ENCODE measurements around the gene SLC5A11.

Gene SLC5A11

DNA sequence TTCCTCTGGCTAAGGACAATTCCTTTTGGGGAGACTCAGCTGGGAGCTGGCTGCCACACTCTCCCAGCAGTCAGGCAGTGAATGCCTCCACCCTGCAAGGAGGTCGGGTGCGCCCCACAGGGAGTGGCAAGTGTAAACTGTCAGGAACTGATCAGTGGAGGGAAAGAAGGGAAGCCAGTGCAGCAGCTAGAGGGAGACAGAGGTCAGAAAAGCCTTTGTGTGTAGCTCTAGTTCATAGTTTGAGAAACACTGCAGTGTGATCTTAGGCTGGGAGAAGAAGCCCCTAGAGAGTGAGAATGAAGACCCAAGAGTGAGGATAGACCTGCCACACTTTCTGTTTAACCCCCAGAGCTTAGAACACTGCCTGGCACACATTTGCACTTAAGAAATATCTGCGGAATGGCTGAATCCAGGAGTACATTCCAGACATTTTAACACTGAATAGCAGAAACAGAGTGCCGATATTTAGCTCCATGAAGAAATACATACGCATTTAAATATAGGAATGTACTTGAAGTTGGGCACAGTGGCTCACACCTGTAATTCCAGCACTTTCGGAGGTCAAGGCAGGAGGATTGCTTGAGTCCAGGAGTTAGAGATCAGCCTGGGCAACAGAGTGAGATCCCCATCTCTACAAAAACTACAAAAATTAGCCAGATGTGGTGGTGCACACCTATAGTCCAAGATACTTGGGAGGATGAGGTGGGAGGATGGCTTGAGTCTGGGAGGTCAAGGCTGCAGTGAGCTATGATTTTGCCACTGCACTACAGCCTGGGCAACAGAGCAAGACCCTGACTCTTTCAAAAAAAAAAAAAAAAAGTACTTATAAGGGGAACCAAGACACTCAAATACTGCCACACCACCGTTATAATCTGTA is 11.1 kb upstream of the SLC5A11 start:
- Histone ChIP-seq H3K9me3 (ENCODE audit: control extremely low read depth in 1 of 5, control insufficient read depth in 4 of 5, insufficient read depth in 2 of 5, low read depth in 1 of 5, low read length in 4 of 5) (no peaks in the 10 kb centered on the region), H3K4me3 (ENCODE audit: control insufficient read depth in 1 of 7, extremely low read depth in 1 of 7, insufficient read depth in 4 of 7, low read depth in 2 of 7, low read length in 6 of 7) (no peak overlapping the region), H3K27ac (ENCODE audit: insufficient read depth in 1 of 2, low read depth in 1 of 2, low read length in 2 of 2, poor library complexity in 1 of 2, severe bottlenecking in 2 of 2) (no peak overlapping the region), H3K27me3 (replicated peaks in 2 of 5; ENCODE audit: control insufficient read depth in 4 of 5, insufficient read depth in 5 of 5, low read length in 4 of 5) (no peaks in the 10 kb centered on the region), H3K36me3 (ENCODE audit: control insufficient read depth in 4 of 4, insufficient read depth in 4 of 4, low read length in 3 of 4) (no peaks in the 10 kb centered on the region), H3K4me1 (ENCODE audit: control extremely low read depth in 1 of 4, control insufficient read depth in 4 of 4, insufficient read depth in 4 of 4, low read length in 3 of 4) (peaks cover 0 to 10% (median 6%) of the 10 kb centered on the region in 4 experiments)
- ChIA-PET CTCF (interaction anchor here (1.4 kb wide), 1 partner anchor 57 kb away, joined by 4 read pairs; no protein-coding TSS in a partner anchor), POLR2A (no interaction called here)
- 84% methylated on average over 5 of the region's 7 CpGs for WGBS (ENCODE audit: insufficient coverage)
- peak; percentile 8 to 35 (median 21) for DNase-seq

DNA sequence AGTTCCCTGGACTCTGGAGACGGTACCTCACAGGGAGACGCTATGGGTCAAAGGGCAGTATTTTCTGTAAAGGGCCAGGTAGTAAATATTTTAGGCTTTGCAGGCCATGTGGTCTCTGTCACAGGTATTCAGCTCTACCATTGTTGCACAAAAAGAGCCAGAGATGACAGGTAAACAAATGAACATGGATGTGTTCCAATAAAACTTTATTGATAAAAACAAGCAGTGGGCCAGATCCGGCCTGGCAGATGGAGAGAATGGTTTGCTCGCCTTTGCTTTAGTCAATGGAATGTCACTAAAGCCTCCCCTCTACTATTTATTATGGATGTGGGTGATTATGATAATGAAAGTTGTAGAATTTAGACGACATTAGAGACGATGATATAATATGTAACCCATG is 8.9 kb upstream of the SLC5A11 start:
- Histone ChIP-seq H3K4me1 (ENCODE audit: control extremely low read depth in 1 of 4, control insufficient read depth in 4 of 4, insufficient read depth in 4 of 4, low read length in 3 of 4) (peaks cover 0 to 10% (median 6%) of the 10 kb centered on the region in 4 experiments), H3K27me3 (replicated peaks in 2 of 5; ENCODE audit: control insufficient read depth in 4 of 5, insufficient read depth in 5 of 5, low read length in 4 of 5) (no peaks in the 10 kb centered on the region), H3K4me3 (ENCODE audit: control insufficient read depth in 1 of 7, extremely low read depth in 1 of 7, insufficient read depth in 4 of 7, low read depth in 2 of 7, low read length in 6 of 7) (no peak overlapping the region), H3K27ac (ENCODE audit: insufficient read depth in 1 of 2, low read depth in 1 of 2, low read length in 2 of 2, poor library complexity in 1 of 2, severe bottlenecking in 2 of 2) (no peak overlapping the region), H3K36me3 (ENCODE audit: control insufficient read depth in 4 of 4, insufficient read depth in 4 of 4, low read length in 3 of 4) (no peaks in the 10 kb centered on the region), H3K9me3 (ENCODE audit: control extremely low read depth in 1 of 5, control insufficient read depth in 4 of 5, insufficient read depth in 2 of 5, low read depth in 1 of 5, low read length in 4 of 5) (no peaks in the 10 kb centered on the region)
- ChIA-PET CTCF (no interaction called here), POLR2A (no interaction called here)
- 100% methylated on average over 1 of the region's 6 CpGs for WGBS (ENCODE audit: insufficient coverage)
- no peak for DNase-seq

DNA sequence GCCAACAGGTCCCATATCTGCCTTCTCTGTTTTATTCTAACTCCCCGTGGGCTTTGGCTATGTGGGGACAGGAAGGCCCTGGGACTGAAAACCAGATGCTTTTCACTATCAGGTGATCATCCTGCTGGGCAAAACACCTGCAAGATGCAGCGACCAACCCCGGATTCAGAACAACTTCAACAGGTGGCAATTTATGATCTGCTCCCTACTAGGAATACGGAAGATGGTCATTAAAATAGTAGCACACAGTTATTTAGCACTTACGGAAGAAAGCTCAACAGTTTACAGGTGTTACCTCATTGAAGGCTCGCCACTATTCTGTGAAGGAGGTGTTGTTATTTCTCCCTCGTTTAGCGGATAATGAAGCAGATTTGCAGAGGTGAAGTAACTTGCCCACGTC is 7.8 kb upstream of the SLC5A11 start:
- Histone ChIP-seq H3K4me1 (ENCODE audit: control extremely low read depth in 1 of 4, control insufficient read depth in 4 of 4, insufficient read depth in 4 of 4, low read length in 3 of 4) (peaks cover 0 to 10% (median 6%) of the 10 kb centered on the region in 4 experiments), H3K9me3 (ENCODE audit: control extremely low read depth in 1 of 5, control insufficient read depth in 4 of 5, insufficient read depth in 2 of 5, low read depth in 1 of 5, low read length in 4 of 5) (no peaks in the 10 kb centered on the region), H3K4me3 (ENCODE audit: control insufficient read depth in 1 of 7, extremely low read depth in 1 of 7, insufficient read depth in 4 of 7, low read depth in 2 of 7, low read length in 6 of 7) (no peak overlapping the region), H3K36me3 (ENCODE audit: control insufficient read depth in 4 of 4, insufficient read depth in 4 of 4, low read length in 3 of 4) (no peaks in the 10 kb centered on the region), H3K27ac (ENCODE audit: insufficient read depth in 1 of 2, low read depth in 1 of 2, low read length in 2 of 2, poor library complexity in 1 of 2, severe bottlenecking in 2 of 2) (no peak overlapping the region), H3K27me3 (replicated peaks in 2 of 5; ENCODE audit: control insufficient read depth in 4 of 5, insufficient read depth in 5 of 5, low read length in 4 of 5) (no peaks in the 10 kb centered on the region)
- DNase-seq = no peak
- ChIA-PET POLR2A (no interaction called here), CTCF (no interaction called here)
- 93% methylated on average over 8 of the region's 9 CpGs for WGBS (ENCODE audit: insufficient coverage)

DNA sequence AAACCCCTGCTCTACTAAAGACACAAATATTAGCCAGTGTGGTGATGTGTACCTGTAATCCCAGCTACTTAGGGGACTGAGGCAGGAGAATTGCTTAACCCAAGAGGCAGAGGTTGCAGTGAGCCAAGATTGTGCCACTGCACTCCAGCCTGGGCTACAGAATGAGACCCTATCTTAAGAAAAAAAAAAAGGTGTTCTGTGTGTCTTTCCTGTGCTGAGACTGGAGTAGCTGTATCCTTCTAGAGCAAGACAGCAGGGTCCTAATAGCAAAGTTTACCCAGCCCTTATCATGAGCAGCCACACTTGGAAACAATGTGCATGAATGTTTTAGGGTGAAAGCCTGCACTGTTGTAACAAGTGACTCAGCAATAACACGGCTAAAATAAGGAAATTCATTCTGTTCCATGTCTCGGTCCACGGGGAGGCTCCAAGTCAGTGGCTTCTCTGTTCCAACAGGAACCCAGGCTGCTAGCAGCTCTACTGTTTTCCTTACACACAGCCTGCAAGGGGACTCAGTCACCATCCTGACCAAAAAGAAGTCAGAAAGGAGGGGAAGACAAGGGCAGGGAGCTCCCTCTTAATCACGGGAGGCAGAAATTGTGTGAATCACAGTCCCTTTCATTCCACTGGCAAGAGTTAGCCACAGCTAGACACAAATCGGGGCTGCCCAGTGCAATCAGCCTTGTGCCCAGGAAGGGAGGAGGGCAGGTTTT is 7.1 kb upstream of the SLC5A11 start:
- Histone ChIP-seq H3K9me3 (ENCODE audit: control extremely low read depth in 1 of 5, control insufficient read depth in 4 of 5, insufficient read depth in 2 of 5, low read depth in 1 of 5, low read length in 4 of 5) (no peaks in the 10 kb centered on the region), H3K4me3 (ENCODE audit: control insufficient read depth in 1 of 7, extremely low read depth in 1 of 7, insufficient read depth in 4 of 7, low read depth in 2 of 7, low read length in 6 of 7) (peak overlapping the region in 3 of 7 experiments; percentile 6 to 60 (median 37)), H3K36me3 (ENCODE audit: control insufficient read depth in 4 of 4, insufficient read depth in 4 of 4, low read length in 3 of 4) (no peaks in the 10 kb centered on the region), H3K27ac (ENCODE audit: insufficient read depth in 1 of 2, low read depth in 1 of 2, low read length in 2 of 2, poor library complexity in 1 of 2, severe bottlenecking in 2 of 2) (no peak overlapping the region), H3K4me1 (ENCODE audit: control extremely low read depth in 1 of 4, control insufficient read depth in 4 of 4, insufficient read depth in 4 of 4, low read length in 3 of 4) (peaks cover 0 to 10% (median 6%) of the 10 kb centered on the region in 4 experiments), H3K27me3 (replicated peaks in 2 of 5; ENCODE audit: control insufficient read depth in 4 of 5, insufficient read depth in 5 of 5, low read length in 4 of 5) (no peaks in the 10 kb centered on the region)
- WGBS (ENCODE audit: insufficient coverage) = 3% methylated on average over 5 of the region's 5 CpGs
- ChIA-PET POLR2A (no interaction called here), CTCF (no interaction called here)
- DNase-seq = peak; percentile 52 to 87 (median 76)

DNA sequence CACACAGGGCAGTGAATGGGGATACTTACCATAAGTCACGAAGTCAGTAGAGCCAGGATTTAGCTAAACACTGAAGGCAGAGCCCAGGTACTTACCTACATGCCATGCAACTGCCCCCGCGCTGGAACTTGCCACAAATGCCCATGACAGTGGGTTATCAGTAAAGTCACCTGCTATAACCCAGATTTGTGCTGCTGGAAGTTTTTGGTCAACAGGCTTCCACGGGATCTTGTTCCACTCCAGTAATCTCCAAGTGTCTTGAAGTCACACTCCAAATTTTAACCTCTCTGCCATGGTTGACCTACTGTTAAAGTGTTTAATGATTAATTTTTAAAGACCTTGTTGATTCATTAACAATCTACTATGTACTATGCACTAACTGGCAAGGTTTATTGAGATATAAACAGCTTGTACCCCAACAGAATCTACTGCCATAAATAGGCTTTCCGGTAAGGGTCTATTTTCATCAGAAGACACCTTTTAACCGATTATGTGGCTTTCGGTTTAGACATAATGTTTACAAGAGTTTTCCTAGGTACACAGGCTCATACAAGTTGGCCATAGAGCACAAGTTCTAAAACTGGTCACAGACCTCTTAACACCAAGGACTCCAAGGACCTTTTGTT is 6.3 kb upstream of the SLC5A11 start:
- H3K27me3 ChIP-seq (replicated peaks in 2 of 5; ENCODE audit: control insufficient read depth in 4 of 5, insufficient read depth in 5 of 5, low read length in 4 of 5) = no peaks in the 10 kb centered on the region
- no peaks in the 10 kb centered on the region for H3K36me3 ChIP-seq (ENCODE audit: control insufficient read depth in 4 of 4, insufficient read depth in 4 of 4, low read length in 3 of 4)
- H3K27ac ChIP-seq (ENCODE audit: insufficient read depth in 1 of 2, low read depth in 1 of 2, low read length in 2 of 2, poor library complexity in 1 of 2, severe bottlenecking in 2 of 2) = no peak overlapping the region
- DNase-seq = no peak
- ChIA-PET CTCF (no interaction called here), POLR2A (interaction anchor here (0.6 kb wide), 1 partner anchor 440 kb away, joined by 3 read pairs; no protein-coding TSS in a partner anchor)
- no peak overlapping the region for H3K4me3 ChIP-seq (ENCODE audit: control insufficient read depth in 1 of 7, extremely low read depth in 1 of 7, insufficient read depth in 4 of 7, low read depth in 2 of 7, low read length in 6 of 7)
- peaks cover 0 to 10% (median 6%) of the 10 kb centered on the region in 4 experiments for H3K4me1 ChIP-seq (ENCODE audit: control extremely low read depth in 1 of 4, control insufficient read depth in 4 of 4, insufficient read depth in 4 of 4, low read length in 3 of 4)
- WGBS (ENCODE audit: insufficient coverage) = 94% methylated on average over 5 of the region's 7 CpGs
- no peaks in the 10 kb centered on the region for H3K9me3 ChIP-seq (ENCODE audit: control extremely low read depth in 1 of 5, control insufficient read depth in 4 of 5, insufficient read depth in 2 of 5, low read depth in 1 of 5, low read length in 4 of 5)

DNA sequence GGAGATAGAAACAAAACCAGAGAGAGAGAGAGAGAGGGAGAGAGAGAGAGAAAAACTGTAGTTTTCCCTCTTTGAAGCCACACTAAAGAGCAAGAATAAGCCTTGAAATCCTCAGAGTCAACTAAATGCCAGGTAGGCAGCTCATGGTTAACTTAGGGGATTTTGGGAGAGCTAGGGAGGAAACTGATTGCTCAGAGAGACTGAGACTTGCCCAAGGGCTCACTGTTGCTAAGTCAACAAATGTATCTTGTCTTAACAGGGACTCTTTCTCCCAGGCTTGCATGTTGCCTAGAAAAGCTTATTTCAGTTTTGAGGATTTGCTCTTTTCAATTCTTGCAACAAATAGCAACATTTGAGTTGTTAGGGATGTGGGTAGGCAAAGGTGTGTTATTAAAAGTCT is 4.5 kb upstream of the SLC5A11 start:
- H3K4me3 ChIP-seq (ENCODE audit: control insufficient read depth in 1 of 7, extremely low read depth in 1 of 7, insufficient read depth in 4 of 7, low read depth in 2 of 7, low read length in 6 of 7) = no peak overlapping the region
- ChIA-PET CTCF (no interaction called here), POLR2A (no interaction called here)
- no peak for DNase-seq
- H3K36me3 ChIP-seq (ENCODE audit: control insufficient read depth in 4 of 4, insufficient read depth in 4 of 4, low read length in 3 of 4) = no peaks in the 10 kb centered on the region
- H3K27me3 ChIP-seq (replicated peaks in 2 of 5; ENCODE audit: control insufficient read depth in 4 of 5, insufficient read depth in 5 of 5, low read length in 4 of 5) = peaks cover 0 to 4% (median 0%) of the 10 kb centered on the region in 5 experiments
- peaks cover 0 to 10% (median 6%) of the 10 kb centered on the region in 4 experiments for H3K4me1 ChIP-seq (ENCODE audit: control extremely low read depth in 1 of 4, control insufficient read depth in 4 of 4, insufficient read depth in 4 of 4, low read length in 3 of 4)
- no peaks in the 10 kb centered on the region for H3K9me3 ChIP-seq (ENCODE audit: control extremely low read depth in 1 of 5, control insufficient read depth in 4 of 5, insufficient read depth in 2 of 5, low read depth in 1 of 5, low read length in 4 of 5)
- H3K27ac ChIP-seq (ENCODE audit: insufficient read depth in 1 of 2, low read depth in 1 of 2, low read length in 2 of 2, poor library complexity in 1 of 2, severe bottlenecking in 2 of 2) = no peak overlapping the region

Measured in common myeloid progenitor, CD34-positive (primary cell).